Tibial artery (tissue), 4 donors: ENCODE data around the gene PRRT3.

Experiments
- DNase-seq, 2 donors: peaks; one replicate each; pipeline ENCODE4 v3.0.0-alpha.2; 2019
- H3K27ac ChIP-seq, 2 donors: fragments of 200-600 bp; sonication (generic) in 1 of 2; 1 replicate in 1 of 2; 2 replicates in 1 of 2; pipeline ENCODE4 v1.5.1; 2018 to 2019; ENCODE audit warnings: mild to moderate bottlenecking in 1 of 2
- H3K27me3 ChIP-seq, 2 donors: fragments of 200-600 bp; sonication (generic) in 1 of 2; one replicate each; pipeline versions ENCODE4 v1.5.1 to v1.6.0; 2016 to 2019
- H3K36me3 ChIP-seq, 3 donors: fragments of 200-600 bp; sonication (generic) in 2 of 3; one replicate each; pipeline ENCODE4 v1.5.1; 2016 to 2019; ENCODE audit warnings: mild to moderate bottlenecking in 2 of 3
- H3K4me1 ChIP-seq, 4 donors: fragments of 200-600 bp; sonication (generic) in 2 of 4; 1 replicate in 3 of 4; 2 replicates in 1 of 4; pipeline ENCODE4 v1.5.1; 2016 to 2019
- H3K4me3 ChIP-seq, 2 donors: fragments of 200-600 bp; sonication (generic) in 1 of 2; 1 replicate in 1 of 2; 2 replicates in 1 of 2; pipeline ENCODE4 v1.5.1; 2018 to 2019; ENCODE audit warnings: mild to moderate bottlenecking in 2 of 2
- H3K9me3 ChIP-seq, 3 donors: fragments of 200-600 bp; sonication (generic) in 1 of 3; one replicate each; pipeline ENCODE4 v1.5.1; 2016 to 2019
- CTCF ChIP-seq, 2 experiments: fragments of 200-600 bp in 1 of 2; fragments of 450-650 bp in 1 of 2; IDR thresholded peaks; one replicate each; pipeline ENCODE4 v1.5.1; 2017 to 2019; ENCODE audit warnings: antibody characterized with exemption in 2 of 2, mild to moderate bottlenecking in 1 of 2, moderate library complexity in 1 of 2
- intact Hi-C: fragments of 100-400 bp; cut with DNase I; formaldehyde crosslinking; loops from one replicate; pipeline ENCODE4 v1.15.0; 2023; ENCODE audit warnings: low total_unique reads

PRRT3 gene

GRCh38 chr3:9914559-9915253, 37.5 kb downstream of the PRRT3 start:
- Histone ChIP-seq H3K4me3 (peak overlapping the region; percentile 55 to 73), H3K27me3 (no peaks in the 10 kb centered on the region), H3K36me3 (peaks cover 0 to 29% (median 5%) of the 10 kb centered on the region in 3 donors), H3K9me3 (no peaks in the 10 kb centered on the region), H3K27ac (peak overlapping the region; percentile 92 to 95), H3K4me1 (peaks cover 5 to 61% (median 40%) of the 10 kb centered on the region in 4 donors)
- TF ChIP-seq CTCF (IDR thresholded peaks at IDR 0.05) = no peak
- DNase-seq = no peak
- intact Hi-C loops = loop anchor here (2.0 to 5.0 kb wide), 4 partner anchors 24 to 72 kb away; partner anchors contain the start of genes JAGN1 and RPUSD3

GRCh38 chr3:9914011-9914410, 38.2 kb downstream of the PRRT3 start:
- intact Hi-C loops = loop anchor here (2.0 to 5.0 kb wide), 2 partner anchors 23 to 62 kb away; partner anchors contain the start of gene JAGN1
- no peak overlapping the region for H3K4me3 ChIP-seq
- H3K27ac ChIP-seq = peak overlapping the region; percentile 92 to 95
- peaks cover 5 to 36% (median 5%) of the 10 kb centered on the region in 3 donors for H3K36me3 ChIP-seq
- no peak for DNase-seq
- no peaks in the 10 kb centered on the region for H3K27me3 ChIP-seq
- no peaks in the 10 kb centered on the region for H3K9me3 ChIP-seq
- peaks cover 5 to 60% (median 40%) of the 10 kb centered on the region in 4 donors for H3K4me1 ChIP-seq
- TF ChIP-seq CTCF (IDR thresholded peaks at IDR 0.05) = no peak

- no peak for TF ChIP-seq CTCF (IDR thresholded peaks at IDR 0.05)
- no peak for DNase-seq
- no peaks in the 10 kb centered on the region for H3K27me3 ChIP-seq
- intact Hi-C loops = loop anchor here (5.0 kb wide), 1 partner anchor 61 kb away; no protein-coding TSS in a partner anchor
- no peak overlapping the region for H3K4me3 ChIP-seq
- peak overlapping the region; percentile 92 to 95 for H3K27ac ChIP-seq
- peaks cover 5 to 40% (median 9%) of the 10 kb centered on the region in 3 donors for H3K36me3 ChIP-seq
- H3K4me1 ChIP-seq = peaks cover 5 to 56% (median 40%) of the 10 kb centered on the region in 4 donors
- no peaks in the 10 kb centered on the region for H3K9me3 ChIP-seq
Observed at GRCh38 chr3:9913601-9914000, 38.6 kb downstream of the PRRT3 start.

GRCh38 chr3:9912294-9912935, 39.8 kb downstream of the PRRT3 start:
- Histone ChIP-seq H3K27ac (no peak overlapping the region), H3K4me3 (no peak overlapping the region), H3K27me3 (no peaks in the 10 kb centered on the region), H3K9me3 (no peaks in the 10 kb centered on the region), H3K36me3 (peaks cover 5 to 52% (median 10%) of the 10 kb centered on the region in 3 donors), H3K4me1 (peaks cover 5 to 46% (median 28%) of the 10 kb centered on the region in 4 donors)
- intact Hi-C loops = loop anchor here (5.0 kb wide), 1 partner anchor 60 kb away; no protein-coding TSS in a partner anchor
- no peak for TF ChIP-seq CTCF (IDR thresholded peaks at IDR 0.05)
- DNase-seq = no peak

- no peak for DNase-seq
- H3K4me1 ChIP-seq = peaks cover 5 to 44% (median 27%) of the 10 kb centered on the region in 4 donors
- H3K36me3 ChIP-seq = peaks cover 7 to 57% (median 15%) of the 10 kb centered on the region in 3 donors
- intact Hi-C loops = loop anchor here (5.0 kb wide), 1 partner anchor 60 kb away; no protein-coding TSS in a partner anchor
- H3K9me3 ChIP-seq = no peaks in the 10 kb centered on the region
- no peak overlapping the region for H3K4me3 ChIP-seq
- no peak for TF ChIP-seq CTCF (IDR thresholded peaks at IDR 0.05)
- H3K27me3 ChIP-seq = no peaks in the 10 kb centered on the region
- H3K27ac ChIP-seq = no peak overlapping the region
Observed at GRCh38 chr3:9911863-9912262, 40.3 kb downstream of the PRRT3 start.
